HG03280 (cell line): ENCODE data around the gene ANKRD33B.
"Not testable (repeated sequence)": the region's sequence is repeated elsewhere in the genome, so short reads cannot be mapped to it uniquely, and the experiment has no call there.

Experiments used
- ATAC-seq: cut with Tn5 transposase; IDR thresholded peaks from one replicate; pipeline ENCODE4 v1.9.1; 2021; ENCODE audit warnings: mild to moderate bottlenecking, moderate library complexity; ENCODE audit not compliant: unreplicated experiment

ANKRD33B gene

GRCh38 chr5:10556289-10556807 is 7.5 kb upstream of the ANKRD33B start:
- no peak for ATAC-seq

GRCh38 chr5:10556893-10557746 is 6.8 kb upstream of the ANKRD33B start:
- ATAC-seq = no peak

DNA sequence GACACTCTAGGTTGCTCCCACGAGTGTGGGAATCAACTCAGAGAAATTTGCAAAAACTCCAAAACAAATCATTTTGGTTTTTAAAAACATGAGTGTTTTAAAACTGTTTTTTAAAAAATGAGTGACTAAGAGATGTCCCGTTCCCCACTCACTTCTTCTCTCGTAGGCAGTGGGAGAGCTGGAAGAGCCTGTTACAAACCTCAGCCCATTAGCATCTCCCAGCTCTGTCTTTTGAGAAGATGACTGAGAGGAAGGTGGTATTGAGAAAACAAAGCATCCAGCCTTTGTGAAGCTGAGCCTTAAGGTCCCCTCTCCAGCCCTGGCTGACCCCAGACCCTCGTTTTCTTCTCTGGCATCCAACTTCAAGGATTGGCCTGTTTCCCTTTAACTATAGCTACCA is 4.7 kb upstream of the ANKRD33B start:
- ATAC-seq = no peak

GRCh38 chr5:10559871-10560270 is 4.0 kb upstream of the ANKRD33B start:
- ATAC-seq = no peak

DNA sequence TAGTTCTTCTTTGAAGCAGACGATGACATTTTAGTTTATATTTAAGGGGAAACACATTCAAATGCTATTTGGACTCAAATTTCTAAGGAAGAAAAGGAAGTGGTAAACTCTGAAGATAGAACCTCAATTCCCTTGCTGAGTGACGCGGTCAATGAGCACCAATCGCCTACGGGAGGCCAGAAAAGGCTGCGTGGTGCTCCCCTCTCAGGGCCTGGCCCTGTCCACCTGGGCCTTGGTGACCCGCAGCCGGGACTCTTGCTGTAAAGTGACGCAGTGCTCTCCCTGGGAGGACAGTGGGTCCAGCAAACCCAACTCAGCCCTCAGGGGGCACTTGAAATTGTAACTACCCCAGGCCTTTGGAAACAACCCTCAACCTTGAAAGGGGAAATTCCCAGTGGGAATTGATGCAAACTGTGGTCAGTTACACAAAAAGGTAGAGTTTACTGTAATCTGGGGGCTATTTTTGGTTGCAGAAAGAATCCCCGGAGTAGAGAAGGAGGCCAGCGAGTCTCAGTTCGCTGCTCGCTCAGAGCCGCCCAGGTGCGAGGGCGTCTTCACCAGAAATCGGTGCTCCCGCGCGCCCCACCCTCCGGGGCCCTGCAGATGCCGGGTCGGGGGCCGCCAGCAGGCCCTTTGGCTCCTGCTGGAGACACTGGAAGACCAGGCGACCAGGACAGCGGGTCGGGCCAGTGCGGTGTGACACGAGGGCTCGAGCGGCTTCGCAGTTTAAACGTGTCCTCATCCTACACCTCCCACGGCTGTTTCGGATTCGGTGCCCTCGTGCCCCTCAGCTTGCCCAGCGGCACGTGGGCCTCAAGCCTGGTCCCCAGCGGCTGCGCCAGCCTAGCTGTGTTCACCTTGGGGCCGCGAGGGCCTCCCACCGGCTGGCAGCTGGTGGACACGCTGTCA is 1.4 kb upstream of the ANKRD33B start:
- ATAC-seq = no peak

GRCh38 chr5:10563110-10563944 is 543 bp upstream of the ANKRD33B start:
- ATAC-seq = peak; percentile 33

DNA sequence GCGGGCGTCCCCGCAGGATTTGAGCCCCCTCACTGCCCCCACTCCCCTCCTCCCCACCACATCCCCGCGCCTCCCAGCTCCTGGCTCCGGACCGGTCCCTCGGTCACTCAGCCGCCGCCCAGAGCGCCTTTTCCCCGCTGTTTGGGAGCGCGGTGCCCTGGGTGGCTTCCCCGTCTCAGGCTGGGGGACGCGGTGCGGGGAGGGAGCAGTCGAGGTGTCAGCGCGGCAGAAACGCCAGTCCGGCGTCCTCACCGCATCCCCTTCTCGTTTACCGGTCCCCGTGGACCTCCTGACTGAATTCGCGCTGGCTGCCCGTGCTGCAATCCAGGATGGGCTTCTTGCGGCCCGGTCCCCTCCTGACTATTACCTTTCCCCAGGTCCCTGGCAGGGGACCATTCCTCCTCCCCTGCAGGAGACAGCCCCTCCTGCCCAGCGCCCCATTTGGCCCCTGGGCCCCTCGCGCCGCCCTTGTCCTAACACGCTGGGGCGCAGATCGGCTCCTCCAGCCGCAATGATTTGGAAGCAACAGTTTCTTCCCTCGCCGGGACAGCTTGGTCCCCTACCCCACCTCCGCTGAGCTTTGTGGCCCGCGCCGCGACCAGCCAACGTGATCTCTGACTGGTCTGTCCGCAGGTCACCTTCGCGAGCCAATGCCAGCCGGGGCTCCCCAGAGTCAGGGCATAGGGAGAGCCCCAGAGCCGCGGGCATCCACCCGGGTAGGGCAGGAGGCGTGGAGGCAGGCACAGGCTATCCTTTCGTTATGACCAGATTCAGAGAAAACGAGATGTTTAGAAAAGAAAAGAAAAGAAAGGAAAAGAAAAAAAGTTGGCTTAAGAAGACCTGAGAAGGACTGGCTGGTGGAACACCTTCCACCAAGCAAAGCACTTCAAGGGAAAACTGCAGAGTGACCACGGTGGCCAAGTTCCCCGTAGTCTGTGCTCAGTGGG is 1.2 kb downstream of the ANKRD33B start:
- ATAC-seq = no peak

GRCh38 chr5:10565785-10566542 is 2.1 kb downstream of the ANKRD33B start:
- no peak for ATAC-seq

GRCh38 chr5:10566543-10567068 is 2.7 kb downstream of the ANKRD33B start:
- no peak for ATAC-seq

DNA sequence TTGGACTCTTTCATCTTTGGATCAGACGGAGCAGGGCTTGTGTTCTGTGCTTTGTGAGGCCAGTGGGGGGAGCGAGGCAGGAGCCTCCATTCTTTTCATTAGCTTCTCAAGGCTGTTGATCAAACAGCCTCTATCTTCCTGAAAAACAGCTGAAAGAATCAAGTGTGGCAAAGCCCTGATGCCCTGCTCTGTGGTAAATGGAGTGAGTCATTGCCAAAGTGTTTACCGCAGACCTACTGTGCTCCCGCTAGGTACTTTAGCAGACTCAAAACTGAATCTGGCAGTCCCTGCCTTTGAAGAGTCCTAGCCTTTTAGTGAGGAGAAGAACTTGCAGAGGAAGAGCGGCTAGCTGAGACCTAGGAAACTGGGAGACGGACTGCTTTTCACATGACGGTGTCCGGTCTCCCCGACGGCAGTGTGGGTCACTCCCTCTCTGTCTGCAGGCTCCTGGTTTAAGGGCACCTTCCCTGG is 3.3 kb downstream of the ANKRD33B start:
- ATAC-seq = no peak

GRCh38 chr5:10567781-10568321 is 4.0 kb downstream of the ANKRD33B start:
- no peak for ATAC-seq

DNA sequence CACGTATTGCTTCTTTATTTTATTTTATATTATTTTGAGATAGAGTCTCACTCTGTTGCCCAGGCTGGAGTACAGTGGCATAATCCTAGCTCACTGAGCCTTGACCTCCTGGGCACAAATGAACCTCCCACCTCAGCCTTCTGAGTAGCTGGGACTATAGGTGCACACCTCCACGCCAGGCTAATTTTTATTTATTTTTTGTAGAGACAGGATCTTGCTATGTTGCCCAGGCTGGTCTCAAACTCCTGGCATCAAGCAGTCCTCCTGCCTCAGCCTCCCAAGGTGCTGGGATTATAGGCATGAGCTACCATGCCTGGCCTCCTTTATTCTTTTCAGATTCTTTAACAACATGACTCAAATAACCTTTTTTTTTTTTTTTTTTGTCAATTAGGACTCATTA is 6.7 kb downstream of the ANKRD33B start:
- not testable (repeated sequence) for ATAC-seq

GRCh38 chr5:10572451-10572850 is 8.6 kb downstream of the ANKRD33B start:
- ATAC-seq = no peak

DNA sequence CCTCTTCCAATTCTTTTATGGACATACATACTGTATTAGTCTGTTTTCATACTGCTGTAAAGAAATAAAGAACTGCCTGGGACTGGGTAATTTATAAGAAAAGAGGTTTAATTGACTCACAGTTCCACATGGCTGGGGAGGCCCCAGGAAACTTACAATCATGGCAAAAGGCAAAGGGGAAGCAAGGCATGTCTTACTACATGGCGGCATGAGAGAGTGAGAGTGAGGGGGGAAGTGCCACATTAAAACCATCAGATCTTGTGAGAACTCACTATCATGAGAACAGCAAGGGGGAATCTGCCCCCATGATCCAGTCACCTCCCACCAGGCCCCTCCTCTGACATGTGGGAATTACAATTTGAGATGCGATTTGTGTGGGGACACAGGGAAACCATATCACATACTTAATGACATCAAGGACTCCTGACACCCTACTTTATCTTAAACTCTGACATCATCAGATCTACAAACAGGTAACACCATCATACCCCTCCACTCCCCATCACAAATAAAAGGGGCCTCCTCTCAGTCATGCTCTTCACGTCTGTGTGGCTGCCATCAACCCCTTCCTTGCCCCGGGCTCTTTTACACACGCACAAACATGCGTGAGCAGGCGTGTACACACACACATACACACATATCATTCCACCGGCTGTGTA is 9.7 kb downstream of the ANKRD33B start:
- ATAC-seq = no peak

DNA sequence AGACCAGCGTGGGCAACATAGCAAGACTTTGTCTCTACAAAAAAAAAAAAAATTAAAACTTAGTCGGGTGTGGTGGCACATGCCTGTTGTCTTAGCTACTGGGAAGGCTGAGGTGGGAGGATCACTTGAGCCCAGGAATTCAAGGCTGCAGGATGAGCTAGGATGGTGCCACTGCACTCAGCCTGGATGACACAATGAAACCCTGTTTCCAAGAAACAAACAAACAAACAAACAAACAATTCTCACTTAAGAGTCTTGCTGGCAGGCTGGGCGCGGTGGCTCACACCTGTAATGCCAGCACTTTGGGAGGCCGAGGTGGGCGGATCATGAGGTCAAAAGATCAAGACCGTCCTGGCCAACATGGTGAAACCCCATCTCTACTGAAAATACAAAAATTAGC is 11.0 kb downstream of the ANKRD33B start:
- ATAC-seq = not testable (repeated sequence)

GRCh38 chr5:10576121-10576789 is 12.4 kb downstream of the ANKRD33B start:
- ATAC-seq = no peak

- no peak for ATAC-seq
Measured at GRCh38 chr5:10576790-10577189, 12.9 kb downstream of the ANKRD33B start.
